Measurements from ENCODE around the gene MEGF6. TPM values are rescaled to one million over a fixed set of nuclear protein-coding genes. Genes with fewer than 3 reads are reported as not detected.

Gene MEGF6
- total and polyA plus RNA-seq, 12 donors = 1.8 to 14.1 (median 7.0) TPM

DNA sequence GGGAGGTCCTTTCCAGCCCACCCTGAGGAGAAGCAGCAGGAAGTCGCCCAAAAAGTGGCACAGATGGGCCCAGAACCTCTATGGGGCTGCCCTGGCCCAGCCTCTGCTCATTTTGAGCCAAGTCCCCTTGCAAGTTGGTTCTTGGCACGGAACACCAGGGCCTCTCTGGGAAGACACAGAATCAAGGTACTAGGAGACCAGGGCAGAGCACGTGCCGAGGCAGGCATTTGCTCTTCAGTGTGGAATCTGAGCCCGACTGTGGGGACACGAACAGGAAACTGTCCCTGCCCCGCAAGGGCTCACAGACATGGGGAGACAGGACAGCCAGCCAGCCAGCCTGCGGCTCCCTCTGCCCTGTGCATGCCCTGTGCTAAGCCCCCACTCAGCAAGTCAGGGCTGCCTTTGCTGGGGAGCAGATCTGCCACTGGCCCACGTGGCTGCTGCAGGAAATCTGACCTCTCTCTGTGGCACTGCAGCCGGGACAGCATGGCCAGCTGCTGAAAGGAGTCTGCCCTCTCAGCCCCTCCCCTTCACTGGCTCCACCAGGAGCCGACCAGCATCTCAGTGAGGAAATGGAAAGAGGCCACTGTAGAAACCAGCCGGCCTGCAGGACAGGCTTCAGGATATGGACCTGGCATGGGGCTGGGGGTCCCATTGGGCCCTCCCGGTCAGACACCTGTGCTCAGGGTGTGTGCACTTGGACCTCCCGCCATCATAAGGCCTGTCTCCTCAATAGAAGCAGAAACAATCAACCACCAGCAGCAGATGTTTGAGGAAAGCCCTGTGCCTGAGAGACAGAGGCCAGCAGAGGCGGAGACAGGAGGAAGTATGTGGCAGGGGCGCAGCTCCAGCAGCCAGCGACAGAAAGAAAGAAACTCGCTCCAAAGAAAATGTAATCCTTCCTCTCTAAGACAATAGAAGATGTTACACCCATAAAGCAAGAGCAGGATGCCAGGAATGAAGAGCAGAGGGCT, 153.1 kb downstream of the MEGF6 start:
- peak in 1 of 2 donors; percentile 12 for DNase-seq
- H3K27me3 ChIP-seq = peaks cover 3 to 22% (median 10%) of the 10 kb centered on the region in 7 donors
- H3K4me1 ChIP-seq = peaks cover 16 to 51% (median 30%) of the 10 kb centered on the region in 9 donors
- ATAC-seq = peak in 2 of 8 donors; percentile 20 to 21
- H3K36me3 ChIP-seq = no peaks in the 10 kb centered on the region
- TF ChIP-seq, protein P1, sequence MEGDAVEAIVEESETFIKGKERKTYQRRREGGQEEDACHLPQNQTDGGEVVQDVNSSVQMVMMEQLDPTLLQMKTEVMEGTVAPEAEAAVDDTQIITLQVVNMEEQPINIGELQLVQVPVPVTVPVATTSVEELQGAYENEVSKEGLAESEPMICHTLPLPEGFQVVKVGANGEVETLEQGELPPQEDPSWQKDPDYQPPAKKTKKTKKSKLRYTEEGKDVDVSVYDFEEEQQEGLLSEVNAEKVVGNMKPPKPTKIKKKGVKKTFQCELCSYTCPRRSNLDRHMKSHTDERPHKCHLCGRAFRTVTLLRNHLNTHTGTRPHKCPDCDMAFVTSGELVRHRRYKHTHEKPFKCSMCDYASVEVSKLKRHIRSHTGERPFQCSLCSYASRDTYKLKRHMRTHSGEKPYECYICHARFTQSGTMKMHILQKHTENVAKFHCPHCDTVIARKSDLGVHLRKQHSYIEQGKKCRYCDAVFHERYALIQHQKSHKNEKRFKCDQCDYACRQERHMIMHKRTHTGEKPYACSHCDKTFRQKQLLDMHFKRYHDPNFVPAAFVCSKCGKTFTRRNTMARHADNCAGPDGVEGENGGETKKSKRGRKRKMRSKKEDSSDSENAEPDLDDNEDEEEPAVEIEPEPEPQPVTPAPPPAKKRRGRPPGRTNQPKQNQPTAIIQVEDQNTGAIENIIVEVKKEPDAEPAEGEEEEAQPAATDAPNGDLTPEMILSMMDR (IDR thresholded peaks at IDR 0.05) = no peak
- no peaks in the 10 kb centered on the region for H3K9me3 ChIP-seq
- H3K27ac ChIP-seq = peak overlapping the region in 2 of 10 donors; percentile 2 to 26
- intact Hi-C loops (cut with DNase I) = loop anchor here in 1 of 10 donors (10.0 kb wide), 1 partner anchor 267 kb away; no protein-coding TSS in a partner anchor
- 46 to 52% methylated on average over 18 of the region's 18 CpGs for WGBS, 2 donors
- H3K4me3 ChIP-seq = no peak overlapping the region

DNA sequence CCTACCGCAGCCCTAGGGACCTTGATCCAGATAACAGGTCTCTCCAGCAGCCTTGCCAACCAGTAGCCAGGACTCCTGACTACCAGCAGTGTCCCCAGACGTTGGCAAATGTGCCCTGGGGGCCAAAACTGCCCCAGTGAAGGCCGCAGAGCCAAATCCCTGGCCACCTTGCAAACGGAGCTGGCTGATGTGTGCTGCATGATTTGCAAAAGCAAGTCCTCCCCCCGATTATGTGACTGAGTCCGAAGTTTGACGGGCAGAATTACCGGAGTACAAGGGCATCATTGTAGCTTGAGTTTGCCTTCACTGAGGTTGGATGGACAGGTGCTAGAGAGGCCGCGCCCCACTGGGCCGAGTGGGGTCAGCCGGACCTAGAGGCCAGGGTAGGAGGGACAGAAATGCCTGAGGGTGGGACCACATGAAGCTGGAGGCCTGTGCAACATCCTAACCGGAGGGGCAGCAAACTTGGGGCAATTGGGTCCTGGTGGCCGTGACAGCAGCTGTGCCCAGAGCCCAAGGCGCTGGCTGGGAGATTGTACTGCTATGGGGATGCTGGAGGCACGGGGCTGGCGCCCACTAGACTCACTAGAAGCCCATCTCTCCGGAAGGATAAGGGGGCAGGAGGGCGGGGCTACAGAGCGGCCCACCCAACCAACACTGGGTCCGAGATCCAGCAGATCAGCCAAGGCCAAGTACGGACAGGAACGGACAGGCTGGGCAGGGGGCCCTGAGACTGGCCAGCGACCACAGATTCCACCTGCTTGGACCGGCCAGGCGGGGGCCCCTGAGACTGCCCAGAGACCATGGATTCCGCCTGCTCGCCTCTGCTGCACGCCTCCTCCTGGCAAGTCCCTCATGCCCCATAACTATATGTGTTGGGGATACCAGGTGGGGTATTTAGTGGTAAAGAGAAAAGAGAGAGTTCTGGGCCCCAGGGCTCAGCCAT, 154.1 kb downstream of the MEGF6 start:
- intact Hi-C loops (cut with DNase I) = loop anchor here in 1 of 10 donors (10.0 kb wide), 1 partner anchor 268 kb away; no protein-coding TSS in a partner anchor
- H3K4me1 ChIP-seq = peaks cover 16 to 52% (median 30%) of the 10 kb centered on the region in 9 donors
- 86 to 89% methylated on average over 29 of the region's 29 CpGs for WGBS, 2 donors
- peaks cover 3 to 29% (median 20%) of the 10 kb centered on the region in 7 donors for H3K27me3 ChIP-seq
- ATAC-seq (no peak), DNase-seq (no peak)
- H3K36me3 ChIP-seq = no peaks in the 10 kb centered on the region
- no peak overlapping the region for H3K4me3 ChIP-seq
- no peaks in the 10 kb centered on the region for H3K9me3 ChIP-seq
- H3K27ac ChIP-seq = no peak overlapping the region
- TF ChIP-seq, protein P1 (IDR thresholded peaks at IDR 0.05) = no peak

DNA sequence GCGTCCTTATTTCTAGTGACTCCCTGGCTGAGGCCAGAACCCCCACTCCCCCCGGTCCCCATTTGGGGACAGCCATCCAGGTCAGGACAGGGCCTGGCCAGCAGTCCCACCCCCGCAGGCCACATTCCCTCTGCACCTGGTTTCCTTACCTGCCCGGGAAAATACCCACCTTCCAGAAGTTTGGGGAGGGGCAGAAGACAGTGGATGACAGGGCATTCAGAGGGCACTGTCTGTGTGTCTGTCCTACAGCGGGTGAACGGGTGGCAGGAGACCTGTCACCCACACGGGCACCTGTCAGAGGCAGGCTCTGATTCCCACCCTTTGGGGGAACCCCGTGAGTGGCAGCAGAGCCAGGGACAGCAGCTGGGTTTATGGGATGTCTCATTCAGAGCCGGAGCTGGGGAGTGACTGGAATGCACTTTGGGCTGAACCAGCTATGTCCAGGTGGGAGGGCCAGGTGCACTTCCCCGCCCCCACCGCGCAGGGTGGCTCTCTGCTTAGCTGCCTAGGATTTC, 154.8 kb downstream of the MEGF6 start:
- Histone ChIP-seq H3K4me3 (no peak overlapping the region), H3K27ac (no peak overlapping the region), H3K27me3 (peaks cover 3 to 36% (median 25%) of the 10 kb centered on the region in 7 donors), H3K9me3 (no peaks in the 10 kb centered on the region), H3K36me3 (no peaks in the 10 kb centered on the region), H3K4me1 (peaks cover 16 to 52% (median 30%) of the 10 kb centered on the region in 9 donors)
- DNase-seq (peak in 1 of 2 donors; percentile 8), ATAC-seq (no peak)
- TF ChIP-seq, protein P1 (IDR thresholded peaks at IDR 0.05) = no peak
- WGBS, 2 donors = 90 to 91% methylated on average over 12 of the region's 12 CpGs
- intact Hi-C loops (cut with DNase I) = loop anchor here in 1 of 10 donors (10.0 kb wide), 1 partner anchor 268 kb away; no protein-coding TSS in a partner anchor
